ENCODE data around the gene PRKCE.

DNA sequence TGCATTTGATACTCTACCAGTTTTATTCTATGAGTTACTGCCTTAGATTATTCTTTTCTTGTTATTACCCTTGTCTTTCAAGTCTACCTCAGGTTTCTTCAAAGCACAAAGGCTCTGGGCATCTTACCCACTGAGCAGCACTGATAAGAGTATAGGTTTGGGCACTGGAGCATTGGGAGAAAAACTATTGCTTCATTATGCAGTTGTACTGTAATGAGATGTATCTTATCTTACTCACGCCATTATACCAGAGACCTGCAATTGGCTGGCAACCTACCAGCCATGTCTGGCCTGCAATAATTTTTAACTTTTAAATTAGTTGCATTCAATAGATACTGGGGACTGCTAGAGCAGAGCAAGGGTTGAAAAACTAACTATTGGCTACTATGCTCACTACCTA, 21.5 kb upstream of the PRKCE start:
- TF ChIP-seq, protein P1, sequence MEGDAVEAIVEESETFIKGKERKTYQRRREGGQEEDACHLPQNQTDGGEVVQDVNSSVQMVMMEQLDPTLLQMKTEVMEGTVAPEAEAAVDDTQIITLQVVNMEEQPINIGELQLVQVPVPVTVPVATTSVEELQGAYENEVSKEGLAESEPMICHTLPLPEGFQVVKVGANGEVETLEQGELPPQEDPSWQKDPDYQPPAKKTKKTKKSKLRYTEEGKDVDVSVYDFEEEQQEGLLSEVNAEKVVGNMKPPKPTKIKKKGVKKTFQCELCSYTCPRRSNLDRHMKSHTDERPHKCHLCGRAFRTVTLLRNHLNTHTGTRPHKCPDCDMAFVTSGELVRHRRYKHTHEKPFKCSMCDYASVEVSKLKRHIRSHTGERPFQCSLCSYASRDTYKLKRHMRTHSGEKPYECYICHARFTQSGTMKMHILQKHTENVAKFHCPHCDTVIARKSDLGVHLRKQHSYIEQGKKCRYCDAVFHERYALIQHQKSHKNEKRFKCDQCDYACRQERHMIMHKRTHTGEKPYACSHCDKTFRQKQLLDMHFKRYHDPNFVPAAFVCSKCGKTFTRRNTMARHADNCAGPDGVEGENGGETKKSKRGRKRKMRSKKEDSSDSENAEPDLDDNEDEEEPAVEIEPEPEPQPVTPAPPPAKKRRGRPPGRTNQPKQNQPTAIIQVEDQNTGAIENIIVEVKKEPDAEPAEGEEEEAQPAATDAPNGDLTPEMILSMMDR (IDR thresholded peaks at IDR 0.05): no peak
- no peak for TF ChIP-seq POLR2A (IDR thresholded peaks at IDR 0.05)
- no peak for TF ChIP-seq EP300 (IDR thresholded peaks at IDR 0.05)
- no peak for TF ChIP-seq POLR2AphosphoS5 (IDR thresholded peaks at IDR 0.05)

All from sigmoid colon (tissue), 4 donors.